Endothelial cell of umbilical vein (primary cell): ENCODE data around the gene HDAC7. TPM values are rescaled to one million over a fixed set of nuclear protein-coding genes. Genes with fewer than 3 reads are reported as not detected.

Experiments
- BruUV-seq: library from RNA; stranded (reverse); fragments of 400-500 nt; replicated peaks from 2 replicates; lab custom pipeline; 2021; lab: Mats Ljungman, UMichigan
- CTCF ChIA-PET: fragments of 300-600, 350-600 bp; sonication (Branson Sonifier 250); formaldehyde crosslinking; loops from one replicate; lab custom pipeline; 2021; ENCODE audit warnings: antibody characterized with exemption, inconsistent platforms; lab: Charles Lee
- POLR2A ChIA-PET: fragments of 300-600, 350-600 bp; sonication (Branson Sonifier 250); formaldehyde crosslinking; loops from one replicate; lab custom pipeline; 2021; ENCODE audit warnings: antibody characterized with exemption, inconsistent platforms; lab: Charles Lee
- DNase-seq: peaks from one replicate; pipeline ENCODE4 v3.0.0-alpha.2; 2011; ENCODE audit warnings: low read depth, low spot score
- FAIRE-seq: peaks from 2 replicates; lab custom pipeline; 2011; peaks lifted over from hg19 to GRCh38; lab: Jason Lieb, UNC
- H2AFZ ChIP-seq: 2 replicates; pipeline ENCODE4 v1.6.0; 2012; ENCODE audit warnings: low read depth, low read length, control low read depth, inconsistent platforms
- H3K27ac ChIP-seq: 2 replicates; pipeline ENCODE4 v1.5.1; 2011; ENCODE audit warnings: low read depth, mild to moderate bottlenecking, control low read depth, low read length, moderate library complexity; ENCODE audit not compliant: insufficient read depth
- H3K27me3 ChIP-seq, 2 experiments: 2 replicates each; pipeline versions ENCODE4 v1.6.0 to v1.6.1; 2011; ENCODE audit warnings: low read length in 2 of 2, mixed read lengths in 1 of 2; ENCODE audit not compliant: control insufficient read depth in 2 of 2, insufficient read depth in 2 of 2
- H3K36me3 ChIP-seq, 2 experiments: 2 replicates in 1 of 2; 3 replicates in 1 of 2; pipeline ENCODE4 v1.5.1; 2011; ENCODE audit warnings: low read length in 2 of 2, mild to moderate bottlenecking in 1 of 2, moderate library complexity in 1 of 2; ENCODE audit not compliant: control insufficient read depth in 2 of 2, insufficient read depth in 2 of 2; ENCODE audit errors: extremely low read depth in 1 of 2
- H3K4me1 ChIP-seq: 3 replicates; pipeline ENCODE4 v1.5.1; 2011; ENCODE audit warnings: mild to moderate bottlenecking, low read length; ENCODE audit not compliant: control insufficient read depth, insufficient read depth; ENCODE audit errors: extremely low read depth
- H3K4me2 ChIP-seq: 2 replicates; pipeline ENCODE4 v1.6.1; 2011; ENCODE audit warnings: low read length, control low read depth, mixed read lengths; ENCODE audit not compliant: insufficient read depth
- H3K4me3 ChIP-seq, 3 experiments: fragments of 200-600 bp in 1 of 3; sonication (generic), shearing (Covaris generic) in 1 of 3; replicated peaks in 1 of 3; 2 replicates each; pipeline ENCODE4 v1.5.1; 2011 to 2016; ENCODE audit warnings: control low read depth in 3 of 3, low read length in 3 of 3, mild to moderate bottlenecking in 2 of 3, inconsistent platforms in 1 of 3, low read depth in 1 of 3, moderate library complexity in 1 of 3; ENCODE audit not compliant: insufficient read depth in 1 of 3
- H3K79me2 ChIP-seq: 2 replicates; pipeline ENCODE4 v1.6.0; 2012; ENCODE audit warnings: low read length, inconsistent platforms; ENCODE audit not compliant: control insufficient read depth, insufficient read depth
- H3K9ac ChIP-seq: replicated peaks from 2 replicates; pipeline ENCODE3; 2011; ENCODE audit warnings: low read length, control low read depth; ENCODE audit not compliant: insufficient read depth; ENCODE audit errors: extremely low read depth
- H3K9me1 ChIP-seq: replicated peaks from 3 replicates; pipeline ENCODE4 v1.6.0; 2011; ENCODE audit warnings: mild to moderate bottlenecking, low read length; ENCODE audit not compliant: control insufficient read depth, insufficient read depth; ENCODE audit errors: extremely low read depth
- H3K9me3 ChIP-seq: replicated peaks from 2 replicates; pipeline ENCODE4 v1.5.1; 2012; ENCODE audit warnings: low read length, inconsistent platforms; ENCODE audit not compliant: control insufficient read depth, insufficient read depth
- H4K20me1 ChIP-seq: replicated peaks from 2 replicates; pipeline ENCODE3; 2011; ENCODE audit warnings: mild to moderate bottlenecking, low read length; ENCODE audit not compliant: control insufficient read depth, insufficient read depth; ENCODE audit errors: extremely low read depth
- EZH2 ChIP-seq: IDR thresholded peaks from 2 replicates; pipeline ENCODE4 v1.6.1; 2012; ENCODE audit warnings: borderline replicate concordance, low read depth, mild to moderate bottlenecking, moderate library complexity, low read length, inconsistent platforms; ENCODE audit not compliant: severe bottlenecking
- FOS ChIP-seq: IDR thresholded peaks from 2 replicates; pipeline ENCODE4 v1.6.1; 2011; ENCODE audit warnings: mild to moderate bottlenecking, low read length, moderate library complexity, borderline replicate concordance; ENCODE audit not compliant: insufficient read depth
- GATA2 ChIP-seq: IDR thresholded peaks from 2 replicates; pipeline ENCODE4 v1.7.0; 2011; ENCODE audit warnings: low read depth, mild to moderate bottlenecking, moderate library complexity, mixed read lengths, low read length; ENCODE audit not compliant: insufficient read length, insufficient read depth
- JUN ChIP-seq: IDR thresholded peaks from 2 replicates; pipeline ENCODE4 v1.6.1; 2011; ENCODE audit warnings: borderline replicate concordance, low read depth; ENCODE audit not compliant: insufficient read length, insufficient read depth
- MYC ChIP-seq: IDR thresholded peaks from one replicate; pipeline ENCODE4 v1.6.1; 2011; ENCODE audit warnings: mild to moderate bottlenecking, low read depth, low read length
- POLR2A ChIP-seq: IDR thresholded peaks from 2 replicates; pipeline ENCODE4 v1.6.1; 2012; ENCODE audit warnings: low read depth, mild to moderate bottlenecking, control low read depth, low read length
- POLR2AphosphoS5 ChIP-seq: IDR thresholded peaks from 2 replicates; pipeline ENCODE4 v1.6.1; 2012; ENCODE audit warnings: low read depth, mild to moderate bottlenecking, control low read depth, low read length, moderate library complexity; ENCODE audit not compliant: insufficient read depth
- dilution Hi-C: fragments of 300-500 bp; cut with MboI; formaldehyde crosslinking; loops from one replicate; pipeline ENCODE4 v1.15.0; 2019; ENCODE audit warnings: low sequenced_read_pairs; ENCODE audit not compliant: extremely low pct_ligation_motif_present
- intact Hi-C: fragments of 100-400 bp; cut with micrococcal nuclease; formaldehyde crosslinking; loops from one replicate; pipeline ENCODE4 v1.10.0; 2022
- polyA plus RNA-seq, 4 experiments: library from polyadenylated mRNA; depleted of rRNA in 3 of 4; stranded (reverse) in 3 of 4; unstranded in 1 of 4; fragments of >200 nt; gene quantifications; 2 replicates each; pipeline versions ENCODE4 v1.2.1 to v1.2.3, GENCODE V29; 2011 to 2012; ENCODE audit warnings: missing spikeins in 1 of 4
- total RNA-seq: library from RNA; stranded (reverse); gene quantifications from 2 replicates; pipeline ENCODE4 v1.2.3, GENCODE V29; 2021
- TF ChIP-seq, protein P1 (sequence below): IDR thresholded peaks from 2 replicates; pipeline ENCODE4 v1.6.1; 2011; ENCODE audit not compliant: insufficient read depth, insufficient read length
- TF ChIP-seq, protein P2 (sequence below), 2 donors: IDR thresholded peaks; 1 replicate in 1 of 2; 2 replicates in 1 of 2; pipeline ENCODE4 v1.5.1; 2011; ENCODE audit warnings: low read length in 2 of 2, mild to moderate bottlenecking in 2 of 2, moderate library complexity in 2 of 2, control low read depth in 1 of 2, inconsistent platforms in 1 of 2, low read depth in 1 of 2; ENCODE audit not compliant: insufficient read depth in 1 of 2; ENCODE audit errors: extremely low read depth in 1 of 2

HDAC7 gene
- total and polyA plus RNA-seq, 2 donors (not counting 3 experiments of a cell fraction or from before 2014, with no cell fraction given): 119 to 249 TPM

DNA sequence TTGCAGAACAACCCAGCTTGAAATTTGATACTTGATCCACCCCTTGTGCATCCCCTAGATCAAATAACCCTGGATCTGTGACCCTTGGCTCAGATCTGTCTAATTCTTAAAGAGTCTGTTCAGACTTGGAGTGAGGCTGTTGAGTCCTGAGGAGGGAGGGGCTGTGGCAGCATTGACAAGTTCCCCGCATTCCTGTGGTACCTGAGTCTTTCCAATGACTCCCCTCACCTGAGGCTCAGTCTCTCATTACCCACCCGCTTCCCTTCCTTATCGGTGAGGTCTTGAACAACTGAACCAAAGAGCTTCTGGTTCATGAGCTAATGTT is 16.1 kb upstream of the HDAC7 start:
- POLR2A ChIA-PET: no interaction called here
- Histone ChIP-seq H3K9me3 (no peaks in the 10 kb centered on the region), H2AFZ (no peak overlapping the region), H3K9me1 (no peaks in the 10 kb centered on the region), H3K27ac (no peak overlapping the region), H3K4me3 (no peak overlapping the region), H3K79me2 (no peaks in the 10 kb centered on the region), H3K27me3 (no peaks in the 10 kb centered on the region), H3K9ac (no peak overlapping the region), H3K36me3 (no peaks in the 10 kb centered on the region), H3K4me2 (no peak overlapping the region), H3K4me1 (no peaks in the 10 kb centered on the region), H4K20me1 (no peaks in the 10 kb centered on the region)
- intact Hi-C loops (no loop called here), dilution Hi-C loops (no loop called here)
- CTCF ChIA-PET: interaction anchor here (1.0 to 15.5 kb wide), 8 partner anchors 16 to 121 kb away, joined by 6 to 427 read pairs (median 200); partner anchors contain the start of genes HDAC7 and RAPGEF3
- TF ChIP-seq JUN (no peak), POLR2AphosphoS5 (no peak), GATA2 (no peak), POLR2A (no peak), EZH2 (no peak), MYC (no peak), FOS (no peak)
- TF ChIP-seq, protein P1, sequence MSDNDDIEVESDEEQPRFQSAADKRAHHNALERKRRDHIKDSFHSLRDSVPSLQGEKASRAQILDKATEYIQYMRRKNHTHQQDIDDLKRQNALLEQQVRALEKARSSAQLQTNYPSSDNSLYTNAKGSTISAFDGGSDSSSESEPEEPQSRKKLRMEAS: no peak
- TF ChIP-seq, protein P2, sequence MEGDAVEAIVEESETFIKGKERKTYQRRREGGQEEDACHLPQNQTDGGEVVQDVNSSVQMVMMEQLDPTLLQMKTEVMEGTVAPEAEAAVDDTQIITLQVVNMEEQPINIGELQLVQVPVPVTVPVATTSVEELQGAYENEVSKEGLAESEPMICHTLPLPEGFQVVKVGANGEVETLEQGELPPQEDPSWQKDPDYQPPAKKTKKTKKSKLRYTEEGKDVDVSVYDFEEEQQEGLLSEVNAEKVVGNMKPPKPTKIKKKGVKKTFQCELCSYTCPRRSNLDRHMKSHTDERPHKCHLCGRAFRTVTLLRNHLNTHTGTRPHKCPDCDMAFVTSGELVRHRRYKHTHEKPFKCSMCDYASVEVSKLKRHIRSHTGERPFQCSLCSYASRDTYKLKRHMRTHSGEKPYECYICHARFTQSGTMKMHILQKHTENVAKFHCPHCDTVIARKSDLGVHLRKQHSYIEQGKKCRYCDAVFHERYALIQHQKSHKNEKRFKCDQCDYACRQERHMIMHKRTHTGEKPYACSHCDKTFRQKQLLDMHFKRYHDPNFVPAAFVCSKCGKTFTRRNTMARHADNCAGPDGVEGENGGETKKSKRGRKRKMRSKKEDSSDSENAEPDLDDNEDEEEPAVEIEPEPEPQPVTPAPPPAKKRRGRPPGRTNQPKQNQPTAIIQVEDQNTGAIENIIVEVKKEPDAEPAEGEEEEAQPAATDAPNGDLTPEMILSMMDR (IDR thresholded peaks at IDR 0.05; ENCODE audit: extremely low read depth in 1 of 2, insufficient read depth in 1 of 2, low read depth in 1 of 2, low read length in 2 of 2): no peak
- no TSS peak for BruUV-seq
- FAIRE-seq (no peak), DNase-seq (no peak)
